ENCODE data around the gene ATP2B2. TPM values are rescaled to one million over a fixed set of nuclear protein-coding genes. Genes with fewer than 3 reads are reported as not detected.

Gene ATP2B2
- total and polyA plus RNA-seq, 10 of the 15 experiments (the other 5 are each of a cell fraction or from before 2014, with no cell fraction given), result 0.04 TPM; not detected in 9

DNA sequence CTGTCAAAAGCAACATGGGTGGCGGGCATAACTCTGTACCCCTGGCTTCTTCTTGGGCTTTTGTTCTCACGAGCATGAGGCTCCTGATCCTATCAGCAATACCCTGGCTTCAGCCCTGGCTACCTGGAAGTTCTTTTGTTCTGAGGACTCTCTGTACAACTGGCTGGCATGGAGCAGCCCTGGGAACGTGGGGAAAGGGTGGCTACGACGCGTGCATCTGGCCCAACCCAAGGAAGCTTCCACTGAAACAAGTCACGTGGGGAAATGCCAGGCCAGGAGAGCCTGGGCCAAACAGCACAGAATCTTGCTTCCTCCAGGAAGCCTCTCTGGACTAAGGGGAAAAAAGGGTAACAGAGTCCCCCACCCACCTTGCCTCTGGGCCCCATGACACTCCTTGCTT lies 22.7 kb upstream of the ATP2B2 start:
- Histone ChIP-seq H4K20me1 (ENCODE audit: control insufficient read depth, insufficient read depth) (no peaks in the 10 kb centered on the region), H3K9ac (ENCODE audit: control insufficient read depth, insufficient read depth, low read length) (no peak overlapping the region), H3K9me3 (replicated peaks; ENCODE audit: control insufficient read depth, insufficient read depth, low read length) (no peaks in the 10 kb centered on the region), H3K4me1 (ENCODE audit: control insufficient read depth, insufficient read depth, low read length) (no peaks in the 10 kb centered on the region), H3K36me3 (ENCODE audit: control insufficient read depth in 2 of 2, insufficient read depth in 2 of 2, low read length in 1 of 2) (no peaks in the 10 kb centered on the region), H3K27ac (ENCODE audit: control insufficient read depth, insufficient read depth) (no peak overlapping the region), H3K4me3 (no peak overlapping the region), H3K27me3 (replicated peaks in 1 of 2; ENCODE audit: control insufficient read depth in 2 of 2, insufficient read depth in 2 of 2, low read length in 1 of 2) (peaks cover 2 to 6% of the 10 kb centered on the region in 2 experiments; a peak in 3 of 4 replicates), H3K79me2 (ENCODE audit: control insufficient read depth, insufficient read depth, low read length) (no peaks in the 10 kb centered on the region), H3K4me2 (ENCODE audit: control insufficient read depth, insufficient read depth) (no peak overlapping the region), H2AFZ (ENCODE audit: control insufficient read depth, low read depth, low read length) (no peak overlapping the region)
- in situ Hi-C loops (cut with MboI) (no loop called here), intact Hi-C loops (cut with micrococcal nuclease; ENCODE audit: unreplicated experiment) (no loop called here)
- no peak for ATAC-seq
- TF ChIP-seq MXI1 (IDR thresholded peaks at IDR 0.05; ENCODE audit: low read depth, low read length) (no peak), PAX5 (IDR thresholded peaks at IDR 0.05; ENCODE audit: borderline replicate concordance, low read depth, low read length) (no peak), ZBTB40 (IDR thresholded peaks at IDR 0.05; ENCODE audit: borderline replicate concordance) (no peak), RAD21 (IDR thresholded peaks at IDR 0.05; ENCODE audit: insufficient read depth, low read depth, low read length) (no peak), CREM (IDR thresholded peaks at IDR 0.05; ENCODE audit: low read depth) (no peak), RB1 (IDR thresholded peaks at IDR 0.05; ENCODE audit: borderline replicate concordance) (no peak), SP1 (IDR thresholded peaks at IDR 0.05; ENCODE audit: low read depth, low read length) (no peak)
- ChIA-PET CTCF (no interaction called here), POLR2A (no interaction called here), SMC1A (ENCODE audit: uncharacterized antibody, unreplicated experiment) (no interaction called here), RAD21 (ENCODE audit: unreplicated experiment) (no interaction called here)
- no TSS peak for BruUV-seq (replicated peaks)
- no peak for DNase-seq (ENCODE audit: low read depth, low spot score)
- FAIRE-seq, result no peak
- 52% methylated on average over 7 of the region's 7 CpGs for WGBS (ENCODE audit: insufficient coverage, insufficient replicate concordance, low lambda C conversion rate, missing lambda C conversion rate)
